ES-I3 (cell line): ENCODE data around the gene WASF2.
"Not testable (repeated sequence)": the region's sequence is repeated elsewhere in the genome, so short reads cannot be mapped to it uniquely, and the experiment has no call there.

Experiments
- H3K36me3 ChIP-seq: 2 replicates; pipeline ENCODE4 v1.6.1; 2013; ENCODE audit warnings: mild to moderate bottlenecking, low read length, control low read depth, moderate library complexity; ENCODE audit not compliant: insufficient read depth
- H3K4me1 ChIP-seq: 2 replicates; pipeline ENCODE4 v1.6.1; 2013; ENCODE audit warnings: mild to moderate bottlenecking, control low read depth, low read length; ENCODE audit not compliant: insufficient read depth
- H3K9ac ChIP-seq: 2 replicates; pipeline ENCODE4 v1.6.1; 2013; ENCODE audit warnings: low read depth, mild to moderate bottlenecking, low read length, moderate library complexity
- H3K9me3 ChIP-seq: 2 replicates; pipeline ENCODE4 v1.6.1; 2013; ENCODE audit warnings: mild to moderate bottlenecking, low read length, moderate library complexity; ENCODE audit not compliant: control insufficient read depth, insufficient read depth

The WASF2 gene

DNA sequence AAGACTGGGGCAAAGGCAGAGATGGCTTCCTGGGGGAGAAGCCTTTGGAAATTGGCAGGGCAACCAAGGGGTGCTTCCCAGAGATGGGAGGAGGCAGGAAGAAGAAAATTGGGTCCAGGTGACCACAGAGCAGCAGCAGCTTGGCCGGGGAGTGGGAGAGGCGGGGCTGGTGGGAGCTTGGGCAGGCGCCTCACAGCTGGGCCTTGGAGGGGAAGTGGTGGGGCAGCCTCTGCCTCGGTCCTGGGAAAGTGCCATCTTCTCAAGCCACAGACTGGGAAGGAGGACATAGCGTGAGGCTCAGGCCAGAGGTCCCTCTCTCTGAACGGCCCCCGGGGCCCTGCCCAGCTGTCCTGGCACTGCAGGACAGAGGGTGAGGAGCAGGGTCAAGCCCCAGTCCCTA is 24.0 kb upstream of the WASF2 start:
- H3K4me1 ChIP-seq = no peaks in the 10 kb centered on the region; the same call in 1 of the 2 replicates
- no peaks in the 10 kb centered on the region for H3K36me3 ChIP-seq
- H3K9ac ChIP-seq = no peak overlapping the region
- H3K9me3 ChIP-seq = no peaks in the 10 kb centered on the region

DNA sequence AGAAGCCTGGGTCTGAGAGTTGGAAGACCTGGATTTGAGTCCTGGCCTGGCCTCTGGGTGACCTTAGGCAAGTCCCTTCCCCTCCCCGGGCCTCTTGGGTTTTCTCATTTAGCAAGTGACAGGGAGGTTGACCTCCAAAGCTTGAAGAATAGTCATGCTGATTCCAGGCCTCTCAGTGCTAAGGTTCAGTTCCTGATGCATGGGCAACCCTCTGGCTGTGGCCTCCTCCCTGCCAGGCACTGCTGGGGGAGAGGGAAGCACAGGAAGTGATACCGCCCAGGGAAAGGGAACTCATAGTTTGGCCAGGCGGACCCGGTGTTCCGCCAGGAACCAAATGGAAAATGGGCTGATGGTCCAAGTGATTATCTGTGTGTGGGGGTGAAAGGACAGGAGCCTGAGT is 23.6 kb upstream of the WASF2 start:
- H3K36me3 ChIP-seq = no peaks in the 10 kb centered on the region
- H3K4me1 ChIP-seq = no peaks in the 10 kb centered on the region
- H3K9ac ChIP-seq = no peak overlapping the region
- H3K9me3 ChIP-seq = no peaks in the 10 kb centered on the region

GRCh38 chr1:27509127-27510080 is 19.4 kb upstream of the WASF2 start:
- H3K9ac ChIP-seq = no peak overlapping the region
- peaks cover 3% of the 10 kb centered on the region; the same call in 1 of the 2 replicates for H3K4me1 ChIP-seq
- no peaks in the 10 kb centered on the region for H3K9me3 ChIP-seq
- no peaks in the 10 kb centered on the region for H3K36me3 ChIP-seq

GRCh38 chr1:27507960-27508665 is 18.1 kb upstream of the WASF2 start:
- H3K9ac ChIP-seq = no peak overlapping the region
- peaks cover 10% of the 10 kb centered on the region for H3K4me1 ChIP-seq
- H3K36me3 ChIP-seq = no peaks in the 10 kb centered on the region
- H3K9me3 ChIP-seq = no peaks in the 10 kb centered on the region

GRCh38 chr1:27506703-27507102 is 16.7 kb upstream of the WASF2 start:
- Histone ChIP-seq H3K9me3 (no peaks in the 10 kb centered on the region), H3K36me3 (no peaks in the 10 kb centered on the region), H3K4me1 (peaks cover 10% of the 10 kb centered on the region), H3K9ac (no peak overlapping the region)

GRCh38 chr1:27505420-27505680 is 15.4 kb upstream of the WASF2 start:
- Histone ChIP-seq H3K9ac (no peak overlapping the region), H3K36me3 (no peaks in the 10 kb centered on the region), H3K4me1 (peaks cover 10% of the 10 kb centered on the region), H3K9me3 (no peaks in the 10 kb centered on the region)

GRCh38 chr1:27504588-27505419 is 14.8 kb upstream of the WASF2 start:
- Histone ChIP-seq H3K36me3 (no peaks in the 10 kb centered on the region), H3K4me1 (peaks cover 10% of the 10 kb centered on the region), H3K9ac (no peak overlapping the region), H3K9me3 (no peaks in the 10 kb centered on the region)

GRCh38 chr1:27503844-27504587 is 14.0 kb upstream of the WASF2 start:
- Histone ChIP-seq H3K9ac (peak overlapping the region; percentile 16; the same call in 1 of the 2 replicates), H3K36me3 (no peaks in the 10 kb centered on the region), H3K9me3 (no peaks in the 10 kb centered on the region), H3K4me1 (peaks cover 10% of the 10 kb centered on the region)

- Histone ChIP-seq H3K9me3 (no peaks in the 10 kb centered on the region), H3K4me1 (peaks cover 10% of the 10 kb centered on the region), H3K9ac (no peak overlapping the region), H3K36me3 (no peaks in the 10 kb centered on the region)
These were observed 13.1 kb upstream of the WASF2 start for GRCh38 chr1:27503033-27503432.

GRCh38 chr1:27501159-27501558 is 11.2 kb upstream of the WASF2 start:
- H3K9ac ChIP-seq, H3K36me3 ChIP-seq, H3K9me3 ChIP-seq: not testable (repeated sequence)
- H3K4me1 ChIP-seq = peaks cover 15% of the 10 kb centered on the region

GRCh38 chr1:27499142-27499541 is 9.2 kb upstream of the WASF2 start:
- Histone ChIP-seq H3K9ac (no peak overlapping the region), H3K9me3 (no peaks in the 10 kb centered on the region), H3K36me3 (no peaks in the 10 kb centered on the region), H3K4me1 (peaks cover 10% of the 10 kb centered on the region)

DNA sequence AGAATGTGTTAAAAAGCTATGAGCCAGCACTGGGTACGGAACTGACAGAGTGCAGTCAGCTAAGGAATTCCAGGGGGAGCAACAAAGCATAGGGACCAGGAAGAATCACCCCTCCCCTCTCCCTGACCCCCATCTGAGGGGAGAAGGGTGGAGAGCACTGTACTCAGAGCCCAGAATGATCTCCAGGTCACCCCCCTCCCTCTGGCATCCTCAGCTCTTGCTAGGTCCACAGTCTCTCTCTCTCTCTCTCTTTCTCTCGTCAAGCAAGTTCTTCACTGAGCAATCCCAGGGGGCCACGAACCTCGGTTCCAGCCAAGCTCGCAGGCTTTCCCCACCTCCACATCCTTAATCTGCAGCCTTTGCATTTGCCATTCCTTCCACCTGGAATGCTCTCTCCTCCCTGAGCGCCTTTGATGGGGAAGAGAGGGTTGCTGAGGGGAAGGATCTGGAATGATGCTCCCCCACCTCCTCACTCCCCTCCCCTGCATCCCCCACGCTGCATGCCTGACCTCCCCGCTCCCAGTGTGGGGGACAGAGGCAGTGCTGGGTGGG is 6.7 kb upstream of the WASF2 start:
- H3K9me3 ChIP-seq = no peaks in the 10 kb centered on the region
- H3K36me3 ChIP-seq = no peaks in the 10 kb centered on the region
- H3K4me1 ChIP-seq = peaks cover 11% of the 10 kb centered on the region
- peak overlapping the region; percentile 20; the same call in 1 of the 2 replicates for H3K9ac ChIP-seq

DNA sequence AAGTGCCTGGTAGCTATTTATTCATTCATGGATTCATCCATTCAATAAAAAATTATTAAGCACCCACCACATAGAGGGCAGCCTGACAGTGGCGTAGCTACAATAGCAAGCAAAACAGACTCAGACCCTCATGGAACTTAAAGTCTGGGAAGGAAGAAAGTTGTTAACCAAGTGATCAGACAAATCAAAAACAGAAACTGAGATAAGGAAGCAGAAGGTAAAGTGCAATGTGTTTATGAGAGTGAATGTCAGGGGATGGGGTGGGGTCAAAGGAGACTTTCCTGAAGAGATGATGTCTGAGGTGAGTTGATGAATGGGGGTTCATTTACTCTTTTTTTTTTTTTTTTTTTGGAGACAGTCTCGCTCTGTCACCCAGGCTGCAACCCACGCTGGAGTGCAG is 2.8 kb upstream of the WASF2 start:
- Histone ChIP-seq H3K9ac (no peak overlapping the region), H3K4me1 (peaks cover 17% of the 10 kb centered on the region), H3K9me3 (no peaks in the 10 kb centered on the region), H3K36me3 (no peaks in the 10 kb centered on the region)
